ENCODE measurements around the gene TCP10L.

- TF ChIP-seq FOS (IDR thresholded peaks at IDR 0.05; ENCODE audit: low read depth, low read length) = no peak
- TF ChIP-seq CEBPB (IDR thresholded peaks at IDR 0.05; ENCODE audit: low read depth, low read length) = no peak
- no peak for TF ChIP-seq CTCF (conservative IDR thresholded peaks at IDR 0.05; ENCODE audit: low read depth, low read length)
- no peak for TF ChIP-seq POLR2A (IDR thresholded peaks at IDR 0.05; ENCODE audit: low read depth, low read length)
- no peak for TF ChIP-seq BHLHE40 (IDR thresholded peaks at IDR 0.05; ENCODE audit: low read depth, low read length)
- no peak for TF ChIP-seq USF2 (IDR thresholded peaks at IDR 0.05; ENCODE audit: low read depth, low read length)
- no peak for TF ChIP-seq MAFK (IDR thresholded peaks at IDR 0.05; ENCODE audit: low read depth, low read length)
- TF ChIP-seq SMC3 (IDR thresholded peaks at IDR 0.05; ENCODE audit: low read depth, low read length) = no peak
- TF ChIP-seq RCOR1 (IDR thresholded peaks at IDR 0.05; ENCODE audit: insufficient replicate concordance, low read length) = no peak
- no peak for TF ChIP-seq RAD21 (IDR thresholded peaks at IDR 0.05; ENCODE audit: low read length)
- TF ChIP-seq MAZ (IDR thresholded peaks at IDR 0.05; ENCODE audit: borderline replicate concordance, low read depth, low read length) = no peak
- TF ChIP-seq ELK1 (IDR thresholded peaks at IDR 0.05; ENCODE audit: borderline replicate concordance, low read depth, low read length) = no peak
- TF ChIP-seq CHD1 (IDR thresholded peaks at IDR 0.05; ENCODE audit: low read depth, low read length) = no peak
Observed at GRCh38 chr21:32549886-32550285, 35.4 kb downstream of the TCP10L start.

Measured in IMR-90 (cell line).